GM12872 (cell line): ENCODE data around the gene DEF6.

ENCODE experiments used
- CTCF ChIP-seq: IDR thresholded peaks from 3 replicates; pipeline ENCODE4 v1.5.1; 2011; ENCODE audit warnings: low read depth, mild to moderate bottlenecking, low read length, moderate library complexity; ENCODE audit not compliant: insufficient read depth

DEF6 gene

GRCh38 chr6:35297601-35298481, at the start of gene DEF6:
Gene DEF6 (plus strand): TSS chr6:35297818. CDS start chr6:35297857, 39 bp downstream.
- peak; percentile 98 for TF ChIP-seq CTCF

- no peak for TF ChIP-seq CTCF
Measured at GRCh38 chr6:35248300-35248699, 49.3 kb upstream of the DEF6 start.

GRCh38 chr6:35248965-35249364, 48.7 kb upstream of the DEF6 start:
- TF ChIP-seq CTCF, result no peak

GRCh38 chr6:35251949-35252348, 45.7 kb upstream of the DEF6 start:
- TF ChIP-seq CTCF, result no peak

GRCh38 chr6:35253249-35253648, 44.4 kb upstream of the DEF6 start:
- TF ChIP-seq CTCF, result no peak

GRCh38 chr6:35258336-35258735, 39.3 kb upstream of the DEF6 start:
- no peak for TF ChIP-seq CTCF

- 0 out of 3 replicates have a peak, but pooled peaks have one; percentile 14 for TF ChIP-seq CTCF
Measured at GRCh38 chr6:35258858-35259193, 38.8 kb upstream of the DEF6 start.
